Activated CD4-positive, CD25-positive, alpha-beta regulatory T cell treated with anti-CD3 and anti-CD28 coated beads, Interleukin-2, amount 50 U/mL, for 16 hours (primary cell): ENCODE data around the gene TRAPPC5.
A peak's percentile ranks its signal among the peaks of the same experiment; 100 is the strongest.

Experiments
- DNase-seq: peaks from one replicate; pipeline ENCODE4 v3.0.0-alpha.2; 2020; ENCODE audit warnings: low read depth, low spot score

The TRAPPC5 gene

GRCh38 chr19:7699417-7700401, 19.1 kb downstream of the TRAPPC5 start:
- no peak for DNase-seq

DNA sequence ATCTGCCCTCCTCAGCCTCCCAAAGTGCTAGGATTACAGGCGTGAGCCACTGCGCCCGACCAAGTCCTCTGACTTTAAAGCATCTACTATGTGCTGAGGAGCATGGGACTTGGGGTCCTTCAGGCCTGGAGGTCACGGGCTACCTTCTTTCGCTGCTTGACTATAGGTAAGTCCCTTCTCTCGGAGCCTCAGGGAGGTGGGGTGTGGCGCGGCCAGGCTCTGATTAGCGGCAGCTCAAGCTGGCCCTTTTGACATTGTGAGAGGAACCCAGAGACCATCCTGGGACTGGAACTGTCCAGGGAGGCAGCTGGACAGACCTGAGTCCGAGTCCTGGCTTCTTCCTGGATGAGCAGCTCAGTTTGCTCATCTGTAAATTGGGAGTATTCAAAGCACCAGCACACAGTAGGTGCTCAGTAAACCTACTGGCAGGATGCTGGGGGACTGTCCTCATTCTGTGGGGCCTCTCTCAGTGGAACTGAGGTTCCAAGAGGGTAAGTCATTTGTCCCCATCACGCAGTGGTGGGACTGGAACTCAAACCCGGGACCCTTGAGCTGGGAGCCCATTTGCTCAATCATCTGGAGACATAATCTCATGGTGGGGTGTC, 20.5 kb downstream of the TRAPPC5 start:
- no peak for DNase-seq

- no peak for DNase-seq
These were observed 21.2 kb downstream of the TRAPPC5 start, which contains the start of gene FCER2 for GRCh38 chr19:7701654-7702457. Gene FCER2, minus strand, starts transcription at chr19:7702131. Its CDS starts 2,371 bp downstream, at chr19:7699760.

GRCh38 chr19:7703332-7703731, 22.7 kb downstream of the TRAPPC5 start:
- no peak for DNase-seq

- no peak for DNase-seq
These were observed 23.8 kb downstream of the TRAPPC5 start for GRCh38 chr19:7704280-7705060.

DNA sequence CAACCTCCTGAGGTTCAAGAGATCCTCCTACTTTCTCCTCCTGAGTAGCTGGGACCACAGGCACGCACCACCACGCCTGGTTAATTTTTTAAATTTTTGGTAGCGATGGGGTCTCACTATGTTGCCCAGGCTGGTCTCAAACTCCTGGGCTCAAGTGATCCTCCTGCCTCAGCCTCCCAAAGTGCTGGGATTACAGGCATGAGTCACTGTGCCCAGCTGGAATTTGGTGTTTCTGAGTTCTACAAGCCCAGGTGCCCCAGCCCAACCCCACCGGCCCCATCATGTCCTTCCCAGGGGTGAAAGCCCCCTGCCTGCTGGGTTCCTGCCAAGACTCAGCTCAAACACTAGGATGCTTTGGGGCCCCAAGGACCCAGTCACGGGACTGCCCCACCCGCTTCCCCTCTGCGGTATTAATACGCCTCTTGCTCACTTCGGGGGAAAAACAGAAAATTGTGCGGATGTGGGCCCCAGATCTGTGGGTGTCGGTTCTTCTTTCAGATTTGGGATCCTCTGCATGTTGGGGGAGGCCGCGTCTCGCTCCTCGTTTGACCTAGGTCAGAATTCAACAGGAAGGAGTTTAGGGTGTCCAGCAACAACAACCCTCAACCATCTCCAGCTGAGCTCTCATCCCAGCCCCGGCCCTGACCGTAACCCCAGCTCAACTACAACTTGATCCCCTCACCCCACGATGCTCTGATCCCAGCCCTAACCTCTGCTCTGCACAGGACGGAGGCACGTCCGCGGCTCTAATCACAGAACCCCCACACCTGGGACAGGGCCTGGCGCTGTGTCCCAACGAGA, 25.0 kb downstream of the TRAPPC5 start:
- peak; percentile 62 for DNase-seq

DNA sequence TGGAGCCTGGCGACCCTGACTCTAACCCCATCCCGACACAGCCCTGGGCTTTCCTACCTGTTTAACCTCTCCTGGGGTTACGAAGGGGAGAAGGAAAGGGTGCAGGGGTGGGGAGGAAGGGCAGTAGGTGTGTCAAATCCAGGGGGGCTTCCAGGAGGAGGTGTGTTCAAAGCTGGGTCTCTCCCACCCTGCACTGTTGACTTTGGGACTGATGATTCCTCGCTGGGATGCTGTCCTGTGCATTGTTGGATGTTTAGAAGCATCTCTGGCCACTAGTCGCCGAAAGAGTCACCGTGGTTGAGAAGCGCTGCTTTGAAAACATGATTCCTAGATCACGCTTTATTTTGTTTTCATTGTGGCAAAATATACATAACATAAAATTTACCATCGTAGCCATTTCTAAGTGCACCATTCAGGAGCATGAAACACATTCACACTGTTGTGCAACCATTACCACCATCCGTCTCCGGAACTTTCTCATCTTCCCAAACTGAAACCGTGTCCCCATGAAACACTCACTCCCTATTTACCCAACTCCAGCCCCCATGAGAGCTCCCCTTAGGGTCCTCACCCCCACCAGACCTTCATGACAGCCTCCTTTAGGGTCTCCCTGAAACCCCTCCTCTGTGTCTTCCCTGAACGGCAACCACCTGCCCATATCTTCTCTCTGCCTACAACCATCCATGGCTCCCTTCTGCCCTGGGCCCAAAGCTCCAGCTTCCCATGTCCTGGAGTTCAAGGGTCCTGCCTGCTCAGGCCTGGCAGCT, 25.7 kb downstream of the TRAPPC5 start:
- no peak for DNase-seq

DNA sequence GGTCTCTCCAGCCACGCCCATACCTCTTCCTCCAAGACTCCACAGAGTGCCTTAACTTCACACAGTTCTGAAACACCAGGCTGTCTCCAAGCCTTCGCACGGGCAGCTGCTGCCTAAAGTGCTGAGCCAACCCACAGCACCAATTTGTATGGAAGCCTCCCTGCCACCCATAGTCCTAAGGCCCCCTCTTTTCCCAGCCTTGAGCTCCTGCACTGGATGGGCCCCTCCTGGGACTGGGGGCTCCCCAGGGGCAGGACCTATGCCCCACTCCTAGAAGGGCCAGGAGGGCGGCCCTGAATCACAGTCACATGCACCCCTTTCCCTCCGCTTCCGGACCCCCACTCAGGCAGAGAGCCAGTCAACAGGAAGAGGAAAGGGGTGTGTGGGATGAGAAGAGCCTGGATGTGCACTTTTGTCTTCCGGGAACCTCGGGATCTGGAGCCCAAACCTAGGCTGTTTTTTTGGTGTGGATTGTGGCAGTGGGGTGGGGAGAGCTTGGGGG, 26.4 kb downstream of the TRAPPC5 start:
- no peak for DNase-seq

DNA sequence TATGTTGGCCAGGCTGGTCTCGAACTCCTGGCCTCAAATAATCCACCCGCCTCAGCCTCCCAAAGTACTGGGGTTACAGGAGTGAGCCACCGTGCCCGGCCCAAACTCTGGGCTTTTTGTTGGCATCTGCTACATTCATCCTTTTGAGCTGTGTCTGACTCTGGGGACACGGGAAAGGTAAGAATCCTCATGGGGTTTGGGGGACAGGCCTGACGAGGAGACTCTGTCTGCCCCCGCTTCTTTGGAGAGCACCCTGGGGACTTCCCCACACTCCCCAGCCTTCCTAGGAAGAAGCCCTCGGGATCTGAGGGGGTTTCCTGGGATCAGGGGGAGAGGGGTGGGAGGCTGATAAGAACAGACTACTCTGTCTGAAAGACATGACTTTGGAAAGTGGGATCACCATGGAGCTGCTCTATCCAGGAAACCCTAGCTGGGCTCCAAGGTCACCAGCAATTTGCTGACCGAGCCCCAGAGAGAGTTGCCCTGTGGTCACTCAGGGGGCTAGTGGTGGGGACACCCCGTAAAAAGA, 29.4 kb downstream of the TRAPPC5 start:
- DNase-seq, result no peak

DNA sequence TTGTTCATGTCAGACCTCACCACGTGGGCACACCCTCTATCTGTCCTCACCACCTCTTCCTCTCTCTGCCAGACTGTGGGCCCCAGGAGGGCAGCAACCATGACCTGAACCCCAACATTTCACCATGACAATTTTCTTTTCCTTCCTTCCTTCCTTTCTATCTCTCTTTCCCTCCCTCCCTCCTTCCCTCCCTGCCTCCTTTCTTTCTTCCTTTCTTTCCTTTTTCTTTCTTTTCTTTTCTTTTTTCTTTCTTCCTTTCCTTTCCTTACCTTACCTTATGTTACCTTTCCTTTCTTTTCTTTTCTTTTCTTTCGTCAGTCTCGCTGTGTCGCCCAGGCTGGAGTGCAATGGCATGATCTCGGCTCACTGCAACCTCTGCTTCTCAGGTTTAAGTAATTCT, 30.0 kb downstream of the TRAPPC5 start:
- DNase-seq, result no peak

- DNase-seq, result no peak
These were observed 35.0 kb downstream of the TRAPPC5 start for GRCh38 chr19:7715671-7716070.

DNA sequence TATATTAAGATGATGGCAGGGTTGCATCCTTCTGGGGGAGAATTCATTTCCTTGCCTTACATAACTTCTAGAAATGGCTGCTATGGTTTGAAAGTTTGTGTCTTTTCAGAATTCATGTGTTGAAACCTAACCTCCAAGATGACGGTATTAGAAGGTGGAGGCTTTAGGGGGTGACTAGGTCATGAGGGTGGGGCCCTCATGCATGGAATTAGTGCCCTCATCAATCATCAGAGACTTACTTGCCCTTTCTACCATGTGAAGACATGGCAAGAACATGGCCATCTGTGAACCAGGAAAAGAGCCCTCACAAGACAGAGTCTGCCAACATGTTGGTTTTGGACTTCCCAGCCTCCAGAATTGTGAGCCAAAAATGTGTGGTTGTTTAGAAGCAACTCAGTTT, 36.1 kb downstream of the TRAPPC5 start:
- DNase-seq, result no peak

GRCh38 chr19:7718668-7719067, 38.0 kb downstream of the TRAPPC5 start:
- no peak for DNase-seq

- DNase-seq, result no peak
These were observed 39.7 kb downstream of the TRAPPC5 start for GRCh38 chr19:7720351-7720750.

GRCh38 chr19:7722231-7722651, 41.6 kb downstream of the TRAPPC5 start:
- DNase-seq, result no peak

GRCh38 chr19:7725791-7726190, 45.2 kb downstream of the TRAPPC5 start:
- DNase-seq, result no peak

DNA sequence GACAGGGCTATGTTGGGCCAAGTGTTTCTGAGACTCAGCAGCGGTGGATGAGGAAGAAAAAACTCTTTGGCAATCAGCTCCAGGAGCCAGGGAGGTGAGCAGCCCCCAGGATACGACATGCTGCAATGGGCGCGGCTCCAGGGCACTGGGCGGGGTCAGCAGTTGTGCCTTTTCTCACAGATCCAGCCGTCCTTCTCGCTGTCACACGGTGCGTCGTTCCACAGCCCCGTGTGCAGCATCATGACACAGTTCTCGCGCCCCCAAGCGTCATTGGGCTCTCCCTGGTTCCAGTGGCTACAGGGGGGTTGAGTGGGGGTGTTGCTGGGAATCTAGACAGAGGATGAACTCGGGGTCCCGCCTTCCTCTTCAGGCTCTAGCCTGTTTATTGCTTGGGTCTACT, 48.6 kb downstream of the TRAPPC5 start:
- DNase-seq, result no peak

DNA sequence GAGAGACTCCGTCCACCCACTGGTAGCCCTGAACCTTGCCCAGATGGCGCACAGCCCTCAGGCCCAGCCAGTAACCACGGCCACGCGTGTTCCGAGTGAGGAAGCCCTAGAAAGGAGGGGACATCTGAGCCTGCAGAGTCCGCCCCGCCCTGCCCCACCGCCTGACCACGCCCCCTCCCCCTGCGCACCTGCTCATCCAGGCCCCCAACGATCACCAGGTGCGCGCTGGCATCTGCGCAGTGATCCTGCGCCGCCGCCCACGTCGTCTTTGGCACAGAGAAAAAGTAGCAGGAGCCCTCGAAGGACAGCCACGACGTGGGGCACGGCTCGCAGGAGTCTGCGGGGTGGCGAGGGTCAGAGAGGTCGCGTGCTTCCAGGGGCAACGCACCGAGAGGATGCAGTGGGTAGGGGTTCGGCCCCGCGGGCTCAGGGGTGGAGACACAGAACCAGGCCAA, 49.2 kb downstream of the TRAPPC5 start:
- no peak for DNase-seq
